Measurements from ENCODE around the gene ACACB.

Gene ACACB

GRCh38 chr12:109115758-109116610, at the start of gene ACACB:
ACACB (plus strand) TSS chr12:109116587; CDS start chr12:109139406, 22,819 bp downstream.
- no peak for DNase-seq

GRCh38 chr12:109069307-109070271, 46.8 kb upstream of the ACACB start:
- no peak for DNase-seq

GRCh38 chr12:109074866-109075265, 41.5 kb upstream of the ACACB start:
- DNase-seq, result no peak

- DNase-seq, result no peak
Observed at GRCh38 chr12:109082751-109083150, 33.6 kb upstream of the ACACB start.

- DNase-seq, result no peak
Observed at GRCh38 chr12:109084425-109084824, 32.0 kb upstream of the ACACB start.

GRCh38 chr12:109085590-109085989, 30.8 kb upstream of the ACACB start:
- DNase-seq, result no peak

GRCh38 chr12:109087250-109087649, 29.1 kb upstream of the ACACB start:
- no peak for DNase-seq

GRCh38 chr12:109088818-109089217, 27.6 kb upstream of the ACACB start:
- DNase-seq, result peak; percentile 56

GRCh38 chr12:109089683-109090082, 26.7 kb upstream of the ACACB start:
- no peak for DNase-seq

GRCh38 chr12:109092497-109093021, 23.8 kb upstream of the ACACB start:
- DNase-seq, result no peak

GRCh38 chr12:109093022-109093918, 23.1 kb upstream of the ACACB start, which contains the start of gene ALKBH2:
ALKBH2 (minus strand) TSS chr12:109093472; CDS start chr12:109092786, 686 bp downstream.
- DNase-seq, result peak; percentile 91

- DNase-seq, result no peak
Observed at GRCh38 chr12:109097140-109097434, 19.3 kb upstream of the ACACB start.

GRCh38 chr12:109097435-109098182, 18.8 kb upstream of the ACACB start, which contains the start of gene UNG:
UNG (plus strand) TSS chr12:109097597; CDS start chr12:109097680, 83 bp downstream.
- DNase-seq, result peak; percentile 96

GRCh38 chr12:109098183-109098604, 18.2 kb upstream of the ACACB start:
- DNase-seq, result peak; percentile 58

- DNase-seq, result no peak
Observed at GRCh38 chr12:109098651-109099050, 17.7 kb upstream of the ACACB start.

GRCh38 chr12:109099431-109100020, 16.9 kb upstream of the ACACB start:
- DNase-seq, result no peak

- DNase-seq, result no peak
Observed at GRCh38 chr12:109100741-109101140, 15.6 kb upstream of the ACACB start.

- DNase-seq, result no peak
Observed at GRCh38 chr12:109102491-109102890, 13.9 kb upstream of the ACACB start.

- no peak for DNase-seq
Observed at GRCh38 chr12:109105176-109105575, 11.2 kb upstream of the ACACB start.

- no peak for DNase-seq
Observed at GRCh38 chr12:109109746-109110350, 6.5 kb upstream of the ACACB start.

Data from EL (cell line).